Measurements from ENCODE around the gene ELN. TPM values are rescaled to one million over a fixed set of nuclear protein-coding genes. Genes with fewer than 3 reads are reported as not detected.

ELN gene
- total and polyA plus RNA-seq, 9 of the 15 experiments (the other 6 are each of a cell fraction or from before 2014, with no cell fraction given), result 0.20 TPM; not detected in 8

- ChIA-PET POLR2A (interaction anchor here (0.6 to 2.0 kb wide), 5 partner anchors 9 to 234 kb away, joined by 3 to 10 read pairs (median 6); partner anchors contain the start of gene EIF4H), CTCF (ENCODE audit: low intra/inter-chr PET ratio) (no interaction called here)
- H3K4me3 ChIP-seq, result peak overlapping the region; percentile 72
- intact Hi-C loops (cut with micrococcal nuclease), result loop anchor here (5.0 kb wide), 1 partner anchor 88 kb away; the partner anchor contains the start of gene EIF4H
- H3K4me1 ChIP-seq (replicated peaks in 1 of 2; ENCODE audit: control insufficient read depth in 2 of 2, insufficient read depth in 2 of 2, low read length in 2 of 2), result peaks cover 13 to 35% of the 10 kb centered on the region in 2 experiments
- peak overlapping the region; percentile 88 for H2AFZ ChIP-seq (ENCODE audit: low read depth, low read length)
- DNase-seq (ENCODE audit: extremely low read depth in 1 of 4, low spot score in 3 of 4) (peak; percentile 71 to 93 (median 84)), FAIRE-seq (peak; percentile 94), ATAC-seq (peak; percentile 78)
- H3K9me3 ChIP-seq (replicated peaks; ENCODE audit: control insufficient read depth, insufficient read depth, low read depth, low read length), result no peaks in the 10 kb centered on the region
- peak overlapping the region; percentile 83 for H3K4me2 ChIP-seq (ENCODE audit: insufficient read depth, low read length)
- H3K36me3 ChIP-seq (ENCODE audit: control insufficient read depth, insufficient read depth, low read length), result peaks cover 27% of the 10 kb centered on the region; the same call in 2 of the 3 replicates
- no TSS peak for BruUV-seq (replicated peaks)
- H4K20me1 ChIP-seq (replicated peaks; ENCODE audit: control insufficient read depth, insufficient read depth, low read length), result no peaks in the 10 kb centered on the region; the same call in 1 of the 2 replicates
- peaks cover 12% of the 10 kb centered on the region for H3K79me2 ChIP-seq (ENCODE audit: control insufficient read depth, insufficient read depth, low read length)
- H3K9ac ChIP-seq (ENCODE audit: insufficient read depth in 1 of 2, low read depth in 2 of 2, low read length in 2 of 2), result peak overlapping the region; percentile 74 to 92
- H3K27ac ChIP-seq (ENCODE audit: extremely low read depth, low read depth, low read length), result peak overlapping the region; percentile 84
- WGBS (ENCODE audit: insufficient coverage, low coverage, missing lambda C conversion rate), result 2% methylated on average over 30 of the region's 61 CpGs
- no peaks in the 10 kb centered on the region for H3K27me3 ChIP-seq (ENCODE audit: control insufficient read depth in 2 of 2, insufficient read depth in 2 of 2, low read length in 2 of 2)
- in situ Hi-C loops (cut with MboI), result no loop called here
- no peaks in the 10 kb centered on the region for H3K9me1 ChIP-seq (ENCODE audit: control insufficient read depth, insufficient read depth, low read length)
- TF ChIP-seq ZNF766 (CRISPR knock-in tag; conservative IDR thresholded peaks at IDR 0.05), result no peak
- TF ChIP-seq JUN (IDR thresholded peaks at IDR 0.05; ENCODE audit: borderline replicate concordance, low read depth, low read length), result peak; percentile 81
- no peak for TF ChIP-seq JUN (CRISPR knock-in tag; IDR thresholded peaks at IDR 0.05; ENCODE audit: borderline replicate concordance)
- 0 out of 2 replicates have a peak, but pooled peaks have one; percentile 56 for TF ChIP-seq ZNF740 (CRISPR knock-in tag; IDR thresholded peaks at IDR 0.05)
- TF ChIP-seq ZNF740 (tag; IDR thresholded peaks at IDR 0.05), result no peak
- TF ChIP-seq JUND (IDR thresholded peaks at IDR 0.05; ENCODE audit: borderline replicate concordance, low read depth, low read length), result peak; percentile 92
- TF ChIP-seq JUND (tag; IDR thresholded peaks at IDR 0.05; ENCODE audit: borderline replicate concordance, low read depth, low read length), result peak; percentile 85; the same call in 2 of the 3 replicates
- TF ChIP-seq SMARCE1 (IDR thresholded peaks at IDR 0.05), result peak; percentile 80
- peak; percentile 52 for TF ChIP-seq ARID1B (IDR thresholded peaks at IDR 0.05)
- peak; percentile 45 to 84 for TF ChIP-seq E2F6 (IDR thresholded peaks at IDR 0.05; ENCODE audit: borderline replicate concordance in 1 of 2, extremely low read depth in 1 of 2, insufficient read depth in 1 of 2, insufficient read length in 1 of 2, low read depth in 1 of 2, low read length in 1 of 2, poor library complexity in 1 of 2, severe bottlenecking in 1 of 2)
- TF ChIP-seq CBFB (CRISPR knock-in tag; IDR thresholded peaks at IDR 0.05), result 0 out of 2 replicates have a peak, but pooled peaks have one; percentile 43
- TF ChIP-seq CREB3 (tag; conservative IDR thresholded peaks at IDR 0.05; ENCODE audit: low read depth), result no peak
- TF ChIP-seq RBFOX2 (IDR thresholded peaks at IDR 0.05; ENCODE audit: low read depth, low read length), result peak; percentile 68
- TF ChIP-seq ATF7 (IDR thresholded peaks at IDR 0.05), result 0 out of 2 replicates have a peak, but pooled peaks have one; percentile 17
- TF ChIP-seq NFE2L1 (tag; IDR thresholded peaks at IDR 0.05; ENCODE audit: borderline replicate concordance, low read depth), result no peak
- peak; percentile 71 for TF ChIP-seq DPF2 (IDR thresholded peaks at IDR 0.05)
- peak; percentile 82 for TF ChIP-seq FOSL1 (tag; conservative IDR thresholded peaks at IDR 0.05)
- TF ChIP-seq EGR1 (conservative IDR thresholded peaks at IDR 0.05), result no peak
Measured at GRCh38 chr7:74083928-74084721, 56.2 kb downstream of the ELN start.
